GM23248 (cell line): ENCODE data around the gene NAPG. TPM values are rescaled to one million over a fixed set of nuclear protein-coding genes. Genes with fewer than 3 reads are reported as not detected.

Source experiments
- DNase-seq: peaks from one replicate; pipeline ENCODE4 v3.0.0-alpha.2; 2015
- H2AFZ ChIP-seq: fragments of 200-600 bp; sonication (generic); 2 replicates; pipeline ENCODE4 v1.6.1; 2016; ENCODE audit warnings: antibody characterized with exemption
- H3F3A ChIP-seq: fragments of 200-600 bp; sonication (generic); 2 replicates; pipeline ENCODE4 v1.6.1; 2016; ENCODE audit warnings: mild to moderate bottlenecking, antibody characterized with exemption, mixed run types; ENCODE audit not compliant: insufficient read depth
- H3K27ac ChIP-seq: fragments of 200-600 bp; sonication (generic); 2 replicates; pipeline ENCODE4 v1.5.1; 2016; ENCODE audit warnings: mild to moderate bottlenecking
- H3K27me3 ChIP-seq: fragments of 200-600 bp; sonication (generic); replicated peaks from 2 replicates; pipeline ENCODE4 v1.6.1; 2016; ENCODE audit warnings: mild to moderate bottlenecking; ENCODE audit not compliant: insufficient read depth
- H3K36me3 ChIP-seq: fragments of 200-600 bp; sonication (generic); 2 replicates; pipeline ENCODE4 v1.6.1; 2016; ENCODE audit warnings: low read depth, mild to moderate bottlenecking
- H3K4me1 ChIP-seq: fragments of 200-600 bp; sonication (generic); 2 replicates; pipeline ENCODE4 v1.6.1; 2016; ENCODE audit warnings: mild to moderate bottlenecking; ENCODE audit not compliant: insufficient read depth
- H3K4me2 ChIP-seq: fragments of 200-600 bp; sonication (generic); one replicate; pipeline ENCODE4 v1.6.1; 2016; ENCODE audit warnings: mild to moderate bottlenecking; ENCODE audit not compliant: unreplicated experiment
- H3K4me3 ChIP-seq: fragments of 200-600 bp; sonication (generic); 2 replicates; pipeline ENCODE4 v1.5.1; 2016; ENCODE audit warnings: mild to moderate bottlenecking
- H3K79me2 ChIP-seq: fragments of 200-600 bp; sonication (generic); 2 replicates; pipeline ENCODE4 v1.6.1; 2016; ENCODE audit warnings: mild to moderate bottlenecking; ENCODE audit not compliant: insufficient read depth
- H3K9ac ChIP-seq: fragments of 200-600 bp; sonication (generic); 2 replicates; pipeline ENCODE4 v1.6.1; 2016; ENCODE audit warnings: mild to moderate bottlenecking
- H3K9me2 ChIP-seq: fragments of 200-600 bp; sonication (generic); 2 replicates; pipeline ENCODE4 v1.6.1; 2016; ENCODE audit warnings: mixed run types, mild to moderate bottlenecking, moderate library complexity; ENCODE audit not compliant: insufficient read depth
- H3K9me3 ChIP-seq: fragments of 200-600 bp; sonication (generic); one replicate; pipeline ENCODE4 v1.6.1; 2017; ENCODE audit warnings: low read depth
- H4K20me1 ChIP-seq: fragments of 200-600 bp; sonication (generic); 2 replicates; pipeline ENCODE4 v1.6.0; 2016; ENCODE audit not compliant: insufficient read depth
- EZH2 ChIP-seq: fragments of 200-600 bp; sonication (generic); IDR thresholded peaks from 2 replicates; pipeline ENCODE4 v1.6.1; 2018; ENCODE audit warnings: antibody characterized with exemption, mild to moderate bottlenecking; ENCODE audit not compliant: insufficient read depth, poor library complexity, severe bottlenecking
- EZH2phosphoT487 ChIP-seq: fragments of 200-600 bp; sonication (generic); IDR thresholded peaks from 2 replicates; pipeline ENCODE4 v1.6.1; 2018; ENCODE audit warnings: antibody characterized with exemption, moderate library complexity, mild to moderate bottlenecking, low read depth; ENCODE audit not compliant: insufficient read depth
- WGBS, 2 experiments: methylation state at CpG; one replicate each; pipeline ENCODE4 v1.1.6; 2015 to 2017; ENCODE audit warnings: low lambda C conversion rate in 2 of 2, low coverage in 1 of 2; ENCODE audit errors: missing lambda C conversion rate in 2 of 2; 5-methylcytosine and 5-hydroxymethylcytosine counted together
- in situ Hi-C: fragments of 300-500 bp; cut with MboI; formaldehyde crosslinking; loops from 2 replicates; pipeline ENCODE4 v1.15.0; 2020
- polyA plus RNA-seq: library from polyadenylated mRNA; unstranded; fragments of >200 nt; fragmentation: Nextera tagmentation; extraction: Ambion mirVana; gene quantifications from 2 replicates; pipeline ENCODE4 v1.2.1, GENCODE V29; 2016
- total RNA-seq: library from RNA; depleted of rRNA; stranded (reverse); fragments of >200 nt; shearing (Covaris generic); gene quantifications from 2 replicates; pipeline ENCODE4 v1.2.3, GENCODE V29; 2014

The NAPG gene
- total and polyA plus RNA-seq, 2 experiments from 2014 or later = 24.5 to 33.6 TPM

DNA sequence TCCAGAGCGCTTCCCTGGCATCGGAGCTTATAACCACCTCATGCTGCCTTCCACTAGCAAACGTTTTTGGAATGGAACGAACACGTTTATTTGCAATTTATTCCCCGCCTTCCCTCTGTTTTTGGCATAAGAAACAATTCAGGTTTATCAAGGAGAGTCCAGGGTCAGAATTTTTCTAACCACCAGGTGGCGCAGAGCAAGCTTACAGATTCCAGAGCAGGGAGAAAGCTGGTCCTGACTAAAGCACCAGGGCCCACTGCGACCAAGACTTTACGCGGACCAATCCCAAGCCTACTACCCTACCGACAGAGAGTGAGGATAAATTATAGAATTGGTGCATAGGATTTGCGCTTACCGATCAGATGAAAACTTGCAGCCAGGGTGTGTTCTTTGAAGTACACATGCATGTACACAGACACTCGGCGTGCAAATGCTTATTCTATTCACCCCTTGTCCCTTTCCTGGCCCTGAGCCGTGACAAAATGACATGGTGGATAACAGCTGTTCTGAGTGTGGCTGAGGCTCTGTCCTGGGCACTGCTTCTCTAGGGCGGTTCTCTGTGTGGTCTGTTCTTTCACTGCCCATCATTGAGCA, 34.7 kb downstream of the NAPG start:
- Histone ChIP-seq H3K36me3 (no peaks in the 10 kb centered on the region), H3K4me1 (peaks cover 5% of the 10 kb centered on the region; the same call in 1 of the 2 replicates), H3K4me2 (peak overlapping the region; percentile 60), H3K79me2 (no peaks in the 10 kb centered on the region), H3F3A (no peaks in the 10 kb centered on the region), H3K9ac (0 out of 2 replicates have a peak overlapping the region, but pooled peaks have one; percentile 1), H3K9me2 (no peaks in the 10 kb centered on the region), H4K20me1 (no peaks in the 10 kb centered on the region), H3K27me3 (no peaks in the 10 kb centered on the region), H3K27ac (no peak overlapping the region), H3K9me3 (no peaks in the 10 kb centered on the region), H3K4me3 (peak overlapping the region; percentile 28), H2AFZ (peak overlapping the region; percentile 34; the same call in 1 of the 2 replicates)
- no peak for TF ChIP-seq EZH2phosphoT487
- TF ChIP-seq EZH2 = no peak
- DNase-seq = peak; percentile 73
- in situ Hi-C loops = loop anchor here (10.0 to 25.0 kb wide), 2 partner anchors 602 to 994 kb away; no protein-coding TSS in a partner anchor
- WGBS, 2 experiments = 41 to 42% methylated on average over 17 of the region's 17 CpGs

DNA sequence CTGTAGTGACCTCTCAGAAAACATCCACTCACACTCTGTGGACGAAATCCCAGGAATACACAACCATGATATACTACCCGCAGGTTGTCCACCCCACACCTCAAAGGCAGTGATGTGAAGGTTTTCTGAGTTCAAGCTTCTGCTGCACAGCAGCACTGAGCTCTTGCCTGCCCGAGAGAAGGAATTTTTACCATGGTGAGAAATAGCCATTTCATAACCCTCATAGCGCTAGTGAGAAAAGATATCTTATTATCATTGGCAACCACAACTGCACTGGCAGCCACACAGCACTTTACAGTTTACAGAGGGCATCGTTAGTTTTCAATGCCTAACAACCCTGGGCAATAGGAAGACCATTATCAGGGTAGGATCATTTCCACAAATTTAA, 36.9 kb downstream of the NAPG start:
- Histone ChIP-seq H3K27ac (no peak overlapping the region), H3K4me1 (peaks cover 5% of the 10 kb centered on the region; the same call in 1 of the 2 replicates), H3K4me3 (no peak overlapping the region), H3K36me3 (no peaks in the 10 kb centered on the region), H4K20me1 (no peaks in the 10 kb centered on the region), H2AFZ (no peak overlapping the region), H3K4me2 (no peak overlapping the region), H3K79me2 (no peaks in the 10 kb centered on the region), H3K9me3 (no peaks in the 10 kb centered on the region), H3K9ac (no peak overlapping the region), H3F3A (no peaks in the 10 kb centered on the region), H3K27me3 (no peaks in the 10 kb centered on the region), H3K9me2 (no peaks in the 10 kb centered on the region)
- DNase-seq = no peak
- 97 to 98% methylated on average over 5 of the region's 5 CpGs for WGBS, 2 experiments
- in situ Hi-C loops = loop anchor here (10.0 to 25.0 kb wide), 2 partner anchors 600 to 992 kb away; no protein-coding TSS in a partner anchor
- TF ChIP-seq EZH2 = no peak
- TF ChIP-seq EZH2phosphoT487 = no peak

DNA sequence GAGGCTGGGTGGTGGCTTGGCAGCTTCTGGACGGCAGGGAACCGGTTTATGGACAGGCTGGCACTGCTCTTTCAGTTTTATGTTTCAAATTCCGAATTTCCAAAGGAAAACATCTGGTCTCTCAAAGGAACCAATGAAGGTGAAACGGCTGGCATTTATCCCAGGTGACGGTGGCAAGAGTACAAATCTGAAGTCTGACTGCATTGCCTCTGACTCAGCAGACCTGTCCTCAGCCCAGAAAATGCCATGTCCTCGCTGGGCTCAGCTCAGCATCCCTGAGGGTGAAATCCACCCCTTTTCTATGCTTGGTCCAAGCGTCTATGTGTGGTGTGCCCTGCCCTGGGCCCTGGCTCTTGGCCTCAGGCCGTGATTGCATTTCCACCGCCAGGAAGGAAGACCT, 38.1 kb downstream of the NAPG start:
- Histone ChIP-seq H3K9ac (no peak overlapping the region), H3K4me1 (peaks cover 5% of the 10 kb centered on the region; the same call in 1 of the 2 replicates), H3K9me3 (no peaks in the 10 kb centered on the region), H3F3A (no peaks in the 10 kb centered on the region), H3K9me2 (no peaks in the 10 kb centered on the region), H4K20me1 (no peaks in the 10 kb centered on the region), H3K36me3 (no peaks in the 10 kb centered on the region), H3K27me3 (no peaks in the 10 kb centered on the region), H2AFZ (no peak overlapping the region), H3K79me2 (no peaks in the 10 kb centered on the region), H3K27ac (no peak overlapping the region), H3K4me3 (no peak overlapping the region), H3K4me2 (no peak overlapping the region)
- in situ Hi-C loops = loop anchor here (10.0 to 25.0 kb wide), 2 partner anchors 598 to 991 kb away; no protein-coding TSS in a partner anchor
- TF ChIP-seq EZH2phosphoT487 (no peak), EZH2 (no peak)
- 79 to 84% methylated on average over 9 of the region's 9 CpGs for WGBS, 2 experiments
- no peak for DNase-seq

DNA sequence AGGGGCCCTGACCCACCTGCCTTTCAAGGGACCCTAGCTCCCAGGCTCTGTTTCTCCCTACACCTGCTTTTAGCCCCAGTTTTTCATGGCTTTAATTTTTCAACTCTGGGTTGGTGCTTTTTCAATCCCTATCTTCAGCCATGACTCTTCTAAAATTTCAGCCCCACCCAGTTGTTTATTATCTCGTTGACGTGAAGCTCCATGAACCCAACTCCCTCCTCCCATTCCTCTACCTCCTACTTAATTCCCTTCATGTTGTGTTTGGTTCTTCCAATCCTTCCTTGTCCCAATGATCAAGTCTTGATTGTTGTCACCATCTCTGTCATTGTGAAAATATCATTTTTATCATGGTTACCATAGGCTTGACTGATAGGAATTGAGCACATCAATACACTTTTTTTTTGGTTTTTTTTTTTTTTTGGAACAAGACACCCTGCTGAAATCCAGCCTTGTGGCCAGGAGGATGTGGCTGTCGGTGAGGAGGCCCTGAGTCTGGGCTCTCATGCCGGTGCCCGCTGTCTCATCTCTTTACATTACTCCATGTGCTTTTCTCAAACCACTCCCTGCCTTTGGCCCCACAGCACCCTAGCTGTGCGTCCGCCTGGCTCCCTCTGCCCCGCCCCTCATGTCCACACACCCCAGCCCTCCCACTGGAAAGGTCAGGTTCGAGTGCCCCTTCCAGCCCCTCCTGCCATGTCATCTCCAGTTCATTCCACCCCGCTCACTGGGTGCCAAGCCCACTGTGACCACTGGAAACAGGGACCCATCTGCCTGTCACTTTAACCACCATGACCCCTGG, 39.3 kb downstream of the NAPG start:
- H3K9me3 ChIP-seq = no peaks in the 10 kb centered on the region
- in situ Hi-C loops = loop anchor here (10.0 to 25.0 kb wide), 2 partner anchors 597 to 990 kb away; no protein-coding TSS in a partner anchor
- peaks cover 5% of the 10 kb centered on the region; the same call in 1 of the 2 replicates for H3K4me1 ChIP-seq
- H3K4me3 ChIP-seq = no peak overlapping the region
- no peaks in the 10 kb centered on the region for H3K9me2 ChIP-seq
- 79 to 83% methylated on average over 7 to 10 of the region's 10 CpGs for WGBS, 2 experiments
- no peaks in the 10 kb centered on the region for H3K79me2 ChIP-seq
- H2AFZ ChIP-seq = no peak overlapping the region
- no peaks in the 10 kb centered on the region for H3K36me3 ChIP-seq
- no peak overlapping the region for H3K9ac ChIP-seq
- TF ChIP-seq EZH2phosphoT487 (no peak), EZH2 (no peak)
- H4K20me1 ChIP-seq = no peaks in the 10 kb centered on the region
- DNase-seq = no peak
- no peak overlapping the region for H3K27ac ChIP-seq
- no peaks in the 10 kb centered on the region for H3K27me3 ChIP-seq
- H3F3A ChIP-seq = no peaks in the 10 kb centered on the region
- no peak overlapping the region for H3K4me2 ChIP-seq
